WTC11 (cell line): ENCODE results near the gene KCNJ15.

ENCODE experiments used
- CBFB ChIP-seq: sonication (generic); formaldehyde crosslinking; IDR thresholded peaks from 2 replicates; pipeline ENCODE4 v1.8.1; 2022; ENCODE audit warnings: mild to moderate bottlenecking, low read depth, missing genetic modification reagents
- ETV6 ChIP-seq: sonication (generic); formaldehyde crosslinking; IDR thresholded peaks from 2 replicates; pipeline ENCODE4 v1.8.1; 2022; ENCODE audit warnings: mild to moderate bottlenecking, missing genetic modification reagents
- HMGXB4 ChIP-seq: sonication (generic); formaldehyde crosslinking; IDR thresholded peaks from 2 replicates; pipeline ENCODE4 v1.8.1; 2023; ENCODE audit warnings: mild to moderate bottlenecking, moderate library complexity, missing genetic modification reagents
- IRF2 ChIP-seq: sonication (generic); formaldehyde crosslinking; IDR thresholded peaks from 2 replicates; pipeline ENCODE4 v1.8.0; 2022; ENCODE audit warnings: low read depth, missing genetic modification reagents, borderline replicate concordance
- NFE2L1 ChIP-seq: sonication (generic); formaldehyde crosslinking; IDR thresholded peaks from 2 replicates; pipeline ENCODE4 v1.8.1; 2023; ENCODE audit warnings: missing genetic modification reagents
- PREB ChIP-seq: sonication (generic); formaldehyde crosslinking; IDR thresholded peaks from 2 replicates; pipeline ENCODE4 v1.8.1; 2022; ENCODE audit warnings: mild to moderate bottlenecking, missing genetic modification reagents, moderate library complexity, borderline replicate concordance
- SMAD3 ChIP-seq: sonication (generic); formaldehyde crosslinking; IDR thresholded peaks from 2 replicates; pipeline ENCODE4 v1.8.0; 2022; ENCODE audit warnings: missing genetic modification reagents, mild to moderate bottlenecking, borderline replicate concordance
- STAT6 ChIP-seq: sonication (generic); formaldehyde crosslinking; conservative IDR thresholded peaks from 2 replicates; pipeline ENCODE4 v1.8.1; 2023; ENCODE audit warnings: mild to moderate bottlenecking, low read depth, missing genetic modification reagents, moderate library complexity
- TCF7 ChIP-seq: sonication (generic); formaldehyde crosslinking; IDR thresholded peaks from 2 replicates; pipeline ENCODE4 v1.8.0; 2022; ENCODE audit warnings: mild to moderate bottlenecking, low read depth, missing genetic modification reagents, moderate library complexity
- ZNF263 ChIP-seq: sonication (generic); formaldehyde crosslinking; IDR thresholded peaks from 2 replicates; pipeline ENCODE4 v1.8.1; 2022; ENCODE audit warnings: low read depth, mild to moderate bottlenecking, moderate library complexity, missing genetic modification reagents
- ZNF317 ChIP-seq: sonication (generic); formaldehyde crosslinking; IDR thresholded peaks from 2 replicates; pipeline ENCODE4 v1.8.1; 2023; ENCODE audit warnings: low read depth, mild to moderate bottlenecking, moderate library complexity, missing genetic modification reagents, borderline replicate concordance
- TF ChIP-seq, protein P1 (sequence below): fragments of 200-600 bp; IDR thresholded peaks from 2 replicates; pipeline ENCODE4 v1.8.0; 2022; ENCODE audit warnings: antibody characterized with exemption
- TF ChIP-seq, protein P2 (sequence below): fragments of 250-450 bp; sonication (Bioruptor Pico); IDR thresholded peaks from 2 replicates; pipeline ENCODE4 v2.1.2; 2022; ENCODE audit warnings: mild to moderate bottlenecking, moderate library complexity
- TF ChIP-seq, protein P3 (sequence below): sonication (generic); formaldehyde crosslinking; IDR thresholded peaks from 2 replicates; pipeline ENCODE4 v1.8.0; 2022; ENCODE audit warnings: mild to moderate bottlenecking, missing genetic modification reagents

DNA sequence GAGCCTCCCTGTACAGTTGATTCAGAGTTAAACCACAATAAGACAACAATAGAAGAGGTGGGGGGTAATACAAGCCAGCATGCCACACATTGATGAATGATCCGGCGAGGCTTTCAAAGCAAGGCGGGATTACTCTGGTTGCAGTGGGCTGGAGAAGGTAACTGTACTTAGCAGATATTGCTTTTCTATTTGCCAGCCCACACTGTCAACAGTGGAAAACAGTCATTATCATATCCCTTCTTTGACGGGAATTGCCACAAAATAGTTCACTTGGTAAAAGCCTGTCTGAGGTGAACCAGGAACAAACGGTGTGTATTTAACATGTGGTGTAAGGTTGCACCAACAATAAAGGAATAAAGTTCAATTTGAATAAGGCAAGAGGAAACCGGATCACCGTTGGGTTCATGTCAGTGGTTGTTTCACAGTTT is 5.8 kb upstream of the KCNJ15 start:
- TF ChIP-seq, protein P1, sequence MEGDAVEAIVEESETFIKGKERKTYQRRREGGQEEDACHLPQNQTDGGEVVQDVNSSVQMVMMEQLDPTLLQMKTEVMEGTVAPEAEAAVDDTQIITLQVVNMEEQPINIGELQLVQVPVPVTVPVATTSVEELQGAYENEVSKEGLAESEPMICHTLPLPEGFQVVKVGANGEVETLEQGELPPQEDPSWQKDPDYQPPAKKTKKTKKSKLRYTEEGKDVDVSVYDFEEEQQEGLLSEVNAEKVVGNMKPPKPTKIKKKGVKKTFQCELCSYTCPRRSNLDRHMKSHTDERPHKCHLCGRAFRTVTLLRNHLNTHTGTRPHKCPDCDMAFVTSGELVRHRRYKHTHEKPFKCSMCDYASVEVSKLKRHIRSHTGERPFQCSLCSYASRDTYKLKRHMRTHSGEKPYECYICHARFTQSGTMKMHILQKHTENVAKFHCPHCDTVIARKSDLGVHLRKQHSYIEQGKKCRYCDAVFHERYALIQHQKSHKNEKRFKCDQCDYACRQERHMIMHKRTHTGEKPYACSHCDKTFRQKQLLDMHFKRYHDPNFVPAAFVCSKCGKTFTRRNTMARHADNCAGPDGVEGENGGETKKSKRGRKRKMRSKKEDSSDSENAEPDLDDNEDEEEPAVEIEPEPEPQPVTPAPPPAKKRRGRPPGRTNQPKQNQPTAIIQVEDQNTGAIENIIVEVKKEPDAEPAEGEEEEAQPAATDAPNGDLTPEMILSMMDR: no peak
- TF ChIP-seq ZNF263 (CRISPR knock-in tag) (no peak), IRF2 (CRISPR knock-in tag) (no peak), PREB (CRISPR knock-in tag) (no peak), SMAD3 (CRISPR knock-in tag) (no peak), NFE2L1 (CRISPR knock-in tag) (no peak), ETV6 (CRISPR knock-in tag) (no peak), TCF7 (CRISPR knock-in tag) (no peak), HMGXB4 (CRISPR knock-in tag) (no peak), ZNF317 (CRISPR knock-in tag) (no peak), CBFB (CRISPR knock-in tag) (no peak), STAT6 (no peak)
- TF ChIP-seq, protein P2, sequence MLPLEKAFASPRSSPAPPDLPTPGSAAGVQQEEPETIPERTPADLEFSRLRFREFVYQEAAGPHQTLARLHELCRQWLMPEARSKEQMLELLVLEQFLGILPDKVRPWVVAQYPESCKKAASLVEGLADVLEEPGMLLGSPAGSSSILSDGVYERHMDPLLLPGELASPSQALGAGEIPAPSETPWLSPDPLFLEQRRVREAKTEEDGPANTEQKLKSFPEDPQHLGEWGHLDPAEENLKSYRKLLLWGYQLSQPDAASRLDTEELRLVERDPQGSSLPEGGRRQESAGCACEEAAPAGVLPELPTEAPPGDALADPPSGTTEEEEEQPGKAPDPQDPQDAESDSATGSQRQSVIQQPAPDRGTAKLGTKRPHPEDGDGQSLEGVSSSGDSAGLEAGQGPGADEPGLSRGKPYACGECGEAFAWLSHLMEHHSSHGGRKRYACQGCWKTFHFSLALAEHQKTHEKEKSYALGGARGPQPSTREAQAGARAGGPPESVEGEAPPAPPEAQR (CRISPR knock-in tag): no peak
- TF ChIP-seq, protein P3, sequence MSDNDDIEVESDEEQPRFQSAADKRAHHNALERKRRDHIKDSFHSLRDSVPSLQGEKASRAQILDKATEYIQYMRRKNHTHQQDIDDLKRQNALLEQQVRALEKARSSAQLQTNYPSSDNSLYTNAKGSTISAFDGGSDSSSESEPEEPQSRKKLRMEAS (CRISPR knock-in tag): no peak
